Ascending aorta (tissue), 2 donors: ENCODE data around the gene HPN. TPM values are rescaled to one million over a fixed set of nuclear protein-coding genes. Genes with fewer than 3 reads are reported as not detected.

Experiments
- DNase-seq, 2 donors: peaks; one replicate each; pipeline ENCODE4 v3.0.0-alpha.2; 2019; ENCODE audit warnings: low spot score in 2 of 2
- H3K27ac ChIP-seq, 2 donors: fragments of 200-600 bp; sonication (generic); one replicate each; pipeline ENCODE4 v1.5.1; 2016 to 2017; ENCODE audit warnings: mild to moderate bottlenecking in 1 of 2
- H3K27me3 ChIP-seq: fragments of 200-600 bp; sonication (generic); one replicate; pipeline ENCODE4 v1.5.1; 2017
- H3K36me3 ChIP-seq, 2 donors: fragments of 200-600 bp; sonication (generic); one replicate each; pipeline ENCODE4 v1.5.1; 2016
- H3K4me1 ChIP-seq, 2 donors: fragments of 200-600 bp; sonication (generic); one replicate each; pipeline ENCODE4 v1.5.1; 2016 to 2017; ENCODE audit warnings: mild to moderate bottlenecking in 1 of 2
- H3K4me3 ChIP-seq, 2 donors: fragments of 200-600 bp; sonication (generic); one replicate each; pipeline ENCODE4 v1.5.1; 2016 to 2017; ENCODE audit warnings: mild to moderate bottlenecking in 1 of 2
- H3K9me3 ChIP-seq, 2 donors: fragments of 200-600 bp; sonication (generic); one replicate each; pipeline ENCODE4 v1.5.1; 2016
- intact Hi-C: fragments of 100-400 bp; cut with DNase I; formaldehyde crosslinking; loops from one replicate; pipeline ENCODE4 v1.15.1; 2023
- total RNA-seq: library from RNA; depleted of rRNA; stranded (reverse); fragments of >200 nt; gene quantifications from one replicate; pipeline ENCODE4 v1.1.0, GENCODE V29; 2016
- TF ChIP-seq, protein P1 (sequence below), 3 experiments: fragments of 200-600 bp in 2 of 3; fragments of 450-650 bp in 1 of 3; sonication (generic) in 2 of 3; IDR thresholded peaks; one replicate each; pipeline ENCODE4 v1.5.1; 2016 to 2019; ENCODE audit warnings: antibody characterized with exemption in 3 of 3, mild to moderate bottlenecking in 1 of 3, moderate library complexity in 1 of 3

Gene HPN
- total RNA-seq, 1 donor from 2014 or later: 0.85 TPM

DNA sequence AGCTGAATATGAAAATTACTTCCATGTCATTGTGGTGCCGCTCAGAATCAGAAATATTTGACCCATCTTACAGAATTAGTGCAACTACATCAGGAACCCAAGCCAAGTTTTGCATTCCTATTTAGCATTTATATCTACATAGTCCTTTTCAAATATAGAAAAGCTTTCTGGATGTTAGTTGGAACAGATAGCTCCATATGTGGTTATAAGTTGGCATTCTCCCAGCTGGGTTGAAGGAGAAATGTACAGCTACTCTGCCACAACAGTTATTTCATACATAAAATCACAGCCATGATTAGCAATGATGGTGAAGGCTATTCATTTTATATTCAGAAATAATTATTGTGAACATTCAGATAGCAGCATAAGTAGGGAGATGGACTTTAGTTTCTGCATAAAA lies 28.2 kb downstream of the HPN start:
- intact Hi-C loops: loop anchor here (5.0 to 10.0 kb wide), 2 partner anchors 198 to 435 kb away; partner anchors contain the start of gene USF2
- Histone ChIP-seq H3K27me3 (no peaks in the 10 kb centered on the region), H3K9me3 (peaks cover 0 to 6% of the 10 kb centered on the region in 2 donors), H3K4me3 (no peak overlapping the region), H3K4me1 (no peaks in the 10 kb centered on the region), H3K36me3 (no peaks in the 10 kb centered on the region), H3K27ac (no peak overlapping the region)
- DNase-seq: no peak
- TF ChIP-seq, protein P1, sequence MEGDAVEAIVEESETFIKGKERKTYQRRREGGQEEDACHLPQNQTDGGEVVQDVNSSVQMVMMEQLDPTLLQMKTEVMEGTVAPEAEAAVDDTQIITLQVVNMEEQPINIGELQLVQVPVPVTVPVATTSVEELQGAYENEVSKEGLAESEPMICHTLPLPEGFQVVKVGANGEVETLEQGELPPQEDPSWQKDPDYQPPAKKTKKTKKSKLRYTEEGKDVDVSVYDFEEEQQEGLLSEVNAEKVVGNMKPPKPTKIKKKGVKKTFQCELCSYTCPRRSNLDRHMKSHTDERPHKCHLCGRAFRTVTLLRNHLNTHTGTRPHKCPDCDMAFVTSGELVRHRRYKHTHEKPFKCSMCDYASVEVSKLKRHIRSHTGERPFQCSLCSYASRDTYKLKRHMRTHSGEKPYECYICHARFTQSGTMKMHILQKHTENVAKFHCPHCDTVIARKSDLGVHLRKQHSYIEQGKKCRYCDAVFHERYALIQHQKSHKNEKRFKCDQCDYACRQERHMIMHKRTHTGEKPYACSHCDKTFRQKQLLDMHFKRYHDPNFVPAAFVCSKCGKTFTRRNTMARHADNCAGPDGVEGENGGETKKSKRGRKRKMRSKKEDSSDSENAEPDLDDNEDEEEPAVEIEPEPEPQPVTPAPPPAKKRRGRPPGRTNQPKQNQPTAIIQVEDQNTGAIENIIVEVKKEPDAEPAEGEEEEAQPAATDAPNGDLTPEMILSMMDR (IDR thresholded peaks at IDR 0.05): no peak

DNA sequence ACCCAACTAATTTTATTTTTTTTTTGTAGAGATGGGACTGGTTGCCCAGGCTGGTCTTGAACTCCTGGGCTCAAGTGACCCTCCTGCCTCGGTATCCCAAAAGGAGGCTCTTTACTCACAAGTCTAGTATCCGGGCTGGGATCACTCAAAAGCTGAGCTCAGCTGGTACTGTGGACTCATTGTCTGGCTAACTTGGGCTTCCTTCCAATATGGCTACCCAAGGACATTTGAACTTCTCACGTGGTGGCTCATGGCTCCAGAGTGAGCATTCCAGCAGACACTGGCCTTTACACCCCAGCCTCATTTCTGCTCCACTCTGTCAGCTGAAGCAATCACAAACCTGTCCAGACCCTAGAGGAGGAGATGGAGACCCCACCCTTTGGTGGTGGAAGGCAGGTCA lies 28.9 kb downstream of the HPN start:
- no peak overlapping the region for H3K27ac ChIP-seq
- H3K4me3 ChIP-seq: no peak overlapping the region
- H3K27me3 ChIP-seq: no peaks in the 10 kb centered on the region
- peaks cover 0 to 6% of the 10 kb centered on the region in 2 donors for H3K9me3 ChIP-seq
- no peaks in the 10 kb centered on the region for H3K36me3 ChIP-seq
- TF ChIP-seq, protein P1 (IDR thresholded peaks at IDR 0.05): no peak
- no peaks in the 10 kb centered on the region for H3K4me1 ChIP-seq
- intact Hi-C loops: no loop called here
- no peak for DNase-seq

GRCh38 chr19:35073516-35073915 lies 32.0 kb downstream of the HPN start:
- Histone ChIP-seq H3K27me3 (no peaks in the 10 kb centered on the region), H3K36me3 (no peaks in the 10 kb centered on the region), H3K9me3 (peaks cover 0 to 6% of the 10 kb centered on the region in 2 donors), H3K27ac (no peak overlapping the region), H3K4me3 (no peak overlapping the region), H3K4me1 (no peaks in the 10 kb centered on the region)
- intact Hi-C loops: no loop called here
- TF ChIP-seq, protein P1 (IDR thresholded peaks at IDR 0.05): no peak
- DNase-seq: no peak

- Histone ChIP-seq H3K9me3 (peaks cover 0 to 6% of the 10 kb centered on the region in 2 donors), H3K36me3 (no peaks in the 10 kb centered on the region), H3K27me3 (no peaks in the 10 kb centered on the region), H3K4me3 (no peak overlapping the region), H3K4me1 (no peaks in the 10 kb centered on the region), H3K27ac (no peak overlapping the region)
- TF ChIP-seq, protein P1 (IDR thresholded peaks at IDR 0.05): no peak
- intact Hi-C loops: no loop called here
- DNase-seq: no peak
These were observed 32.4 kb downstream of the HPN start for GRCh38 chr19:35073941-35074340.

DNA sequence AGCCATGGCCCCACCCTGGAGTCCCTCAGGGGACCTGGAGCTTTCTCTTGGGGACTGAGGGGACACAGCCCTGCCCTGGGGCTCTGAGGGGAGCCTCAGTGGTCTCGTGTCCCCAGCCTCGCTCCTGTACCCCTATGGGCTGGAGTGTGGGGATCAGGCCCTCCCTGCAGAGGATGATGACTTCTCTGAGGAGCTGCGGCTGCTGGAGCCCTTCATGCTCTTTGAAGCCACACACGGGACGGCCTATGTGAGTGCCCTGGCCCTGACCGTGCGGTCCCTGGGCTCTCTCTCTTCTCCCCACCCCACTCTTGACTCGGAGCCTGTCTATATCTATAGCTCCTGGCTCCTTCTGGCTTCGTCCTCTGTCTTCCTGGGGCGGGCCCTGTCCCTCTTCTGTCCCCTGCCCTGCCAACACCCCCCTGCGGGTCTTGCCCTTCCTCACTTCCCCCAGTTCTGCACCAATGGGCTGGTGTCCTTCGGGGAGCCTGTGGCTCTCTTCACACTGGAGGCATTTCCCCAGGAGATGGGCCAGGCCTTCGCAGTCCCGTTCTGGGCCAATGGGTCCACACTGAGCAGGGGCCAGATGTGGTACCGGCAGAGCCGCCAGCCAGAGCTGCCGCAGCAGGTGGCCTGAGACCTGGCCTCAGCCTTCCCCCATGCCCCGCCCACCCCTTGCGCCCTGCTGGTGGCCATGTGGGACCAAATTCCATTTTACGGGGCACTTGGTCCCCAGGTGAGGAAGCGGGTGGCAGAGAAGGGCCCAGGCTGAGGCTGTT lies 33.1 kb downstream of the HPN start:
- TF ChIP-seq, protein P1 (IDR thresholded peaks at IDR 0.05): no peak
- no peaks in the 10 kb centered on the region for H3K36me3 ChIP-seq
- H3K9me3 ChIP-seq: peaks cover 0 to 6% of the 10 kb centered on the region in 2 donors
- no peak for DNase-seq
- H3K27ac ChIP-seq: no peak overlapping the region
- intact Hi-C loops: no loop called here
- H3K4me3 ChIP-seq: no peak overlapping the region
- no peaks in the 10 kb centered on the region for H3K27me3 ChIP-seq
- no peaks in the 10 kb centered on the region for H3K4me1 ChIP-seq
